Measurements from ENCODE around the gene TAS2R31.
"Not testable (repeated sequence)": the region's sequence is repeated elsewhere in the genome, so short reads cannot be mapped to it uniquely, and the experiment has no call there.

The TAS2R31 gene

DNA sequence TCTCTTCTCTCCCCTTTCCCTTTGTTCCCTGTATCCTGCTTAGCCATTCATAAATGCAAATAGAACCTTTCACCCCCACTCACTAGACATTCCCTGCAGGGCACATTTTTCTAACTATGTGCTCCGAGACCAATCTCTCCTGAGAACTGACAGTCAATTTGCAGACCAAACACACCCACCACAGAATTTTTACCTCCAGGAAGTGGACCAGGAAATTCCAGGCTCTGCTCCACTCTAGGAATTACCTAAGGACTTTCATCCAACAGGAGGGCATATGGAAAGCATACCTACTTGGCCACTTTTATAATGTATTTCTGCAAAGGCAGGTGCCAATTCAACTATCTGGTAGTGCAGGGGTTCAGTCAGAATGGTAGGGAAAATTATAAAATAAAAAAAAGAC lies 39.8 kb upstream of the TAS2R31 start:
- TF ChIP-seq, protein P1, sequence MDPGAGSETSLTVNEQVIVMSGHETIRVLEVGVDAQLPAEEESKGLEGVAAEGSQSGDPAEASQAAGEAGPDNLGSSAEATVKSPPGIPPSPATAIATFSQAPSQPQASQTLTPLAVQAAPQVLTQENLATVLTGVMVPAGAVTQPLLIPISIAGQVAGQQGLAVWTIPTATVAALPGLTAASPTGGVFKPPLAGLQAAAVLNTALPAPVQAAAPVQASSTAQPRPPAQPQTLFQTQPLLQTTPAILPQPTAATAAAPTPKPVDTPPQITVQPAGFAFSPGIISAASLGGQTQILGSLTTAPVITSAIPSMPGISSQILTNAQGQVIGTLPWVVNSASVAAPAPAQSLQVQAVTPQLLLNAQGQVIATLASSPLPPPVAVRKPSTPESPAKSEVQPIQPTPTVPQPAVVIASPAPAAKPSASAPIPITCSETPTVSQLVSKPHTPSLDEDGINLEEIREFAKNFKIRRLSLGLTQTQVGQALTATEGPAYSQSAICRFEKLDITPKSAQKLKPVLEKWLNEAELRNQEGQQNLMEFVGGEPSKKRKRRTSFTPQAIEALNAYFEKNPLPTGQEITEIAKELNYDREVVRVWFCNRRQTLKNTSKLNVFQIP (CRISPR knock-in tag; IDR thresholded peaks at IDR 0.05; ENCODE audit: borderline replicate concordance, low read depth) = no peak
- TF ChIP-seq ZC3H10 (CRISPR knock-in tag; IDR thresholded peaks at IDR 0.05) = no peak
- no peak for TF ChIP-seq CSDC2 (CRISPR knock-in tag; IDR thresholded peaks at IDR 0.05)
- no peak for TF ChIP-seq ISL1 (CRISPR knock-in tag; IDR thresholded peaks at IDR 0.05)
- TF ChIP-seq, protein P2, sequence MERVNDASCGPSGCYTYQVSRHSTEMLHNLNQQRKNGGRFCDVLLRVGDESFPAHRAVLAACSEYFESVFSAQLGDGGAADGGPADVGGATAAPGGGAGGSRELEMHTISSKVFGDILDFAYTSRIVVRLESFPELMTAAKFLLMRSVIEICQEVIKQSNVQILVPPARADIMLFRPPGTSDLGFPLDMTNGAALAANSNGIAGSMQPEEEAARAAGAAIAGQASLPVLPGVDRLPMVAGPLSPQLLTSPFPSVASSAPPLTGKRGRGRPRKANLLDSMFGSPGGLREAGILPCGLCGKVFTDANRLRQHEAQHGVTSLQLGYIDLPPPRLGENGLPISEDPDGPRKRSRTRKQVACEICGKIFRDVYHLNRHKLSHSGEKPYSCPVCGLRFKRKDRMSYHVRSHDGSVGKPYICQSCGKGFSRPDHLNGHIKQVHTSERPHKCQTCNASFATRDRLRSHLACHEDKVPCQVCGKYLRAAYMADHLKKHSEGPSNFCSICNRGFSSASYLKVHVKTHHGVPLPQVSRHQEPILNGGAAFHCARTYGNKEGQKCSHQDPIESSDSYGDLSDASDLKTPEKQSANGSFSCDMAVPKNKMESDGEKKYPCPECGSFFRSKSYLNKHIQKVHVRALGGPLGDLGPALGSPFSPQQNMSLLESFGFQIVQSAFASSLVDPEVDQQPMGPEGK (CRISPR knock-in tag; IDR thresholded peaks at IDR 0.05; ENCODE audit: borderline replicate concordance) = no peak
- TF ChIP-seq, protein P3, sequence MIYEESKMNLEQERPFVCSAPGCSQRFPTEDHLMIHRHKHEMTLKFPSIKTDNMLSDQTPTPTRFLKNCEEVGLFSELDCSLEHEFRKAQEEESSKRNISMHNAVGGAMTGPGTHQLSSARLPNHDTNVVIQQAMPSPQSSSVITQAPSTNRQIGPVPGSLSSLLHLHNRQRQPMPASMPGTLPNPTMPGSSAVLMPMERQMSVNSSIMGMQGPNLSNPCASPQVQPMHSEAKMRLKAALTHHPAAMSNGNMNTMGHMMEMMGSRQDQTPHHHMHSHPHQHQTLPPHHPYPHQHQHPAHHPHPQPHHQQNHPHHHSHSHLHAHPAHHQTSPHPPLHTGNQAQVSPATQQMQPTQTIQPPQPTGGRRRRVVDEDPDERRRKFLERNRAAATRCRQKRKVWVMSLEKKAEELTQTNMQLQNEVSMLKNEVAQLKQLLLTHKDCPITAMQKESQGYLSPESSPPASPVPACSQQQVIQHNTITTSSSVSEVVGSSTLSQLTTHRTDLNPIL (CRISPR knock-in tag; IDR thresholded peaks at IDR 0.05; ENCODE audit: low read depth) = no peak
- no peak for TF ChIP-seq ZFP3 (CRISPR knock-in tag; IDR thresholded peaks at IDR 0.05)
- TF ChIP-seq TOX (CRISPR knock-in tag; IDR thresholded peaks at IDR 0.05; ENCODE audit: borderline replicate concordance) = no peak
- no peak for TF ChIP-seq ZFP30 (CRISPR knock-in tag; IDR thresholded peaks at IDR 0.05)
- no peak for TF ChIP-seq ZNF70 (CRISPR knock-in tag; IDR thresholded peaks at IDR 0.05)

DNA sequence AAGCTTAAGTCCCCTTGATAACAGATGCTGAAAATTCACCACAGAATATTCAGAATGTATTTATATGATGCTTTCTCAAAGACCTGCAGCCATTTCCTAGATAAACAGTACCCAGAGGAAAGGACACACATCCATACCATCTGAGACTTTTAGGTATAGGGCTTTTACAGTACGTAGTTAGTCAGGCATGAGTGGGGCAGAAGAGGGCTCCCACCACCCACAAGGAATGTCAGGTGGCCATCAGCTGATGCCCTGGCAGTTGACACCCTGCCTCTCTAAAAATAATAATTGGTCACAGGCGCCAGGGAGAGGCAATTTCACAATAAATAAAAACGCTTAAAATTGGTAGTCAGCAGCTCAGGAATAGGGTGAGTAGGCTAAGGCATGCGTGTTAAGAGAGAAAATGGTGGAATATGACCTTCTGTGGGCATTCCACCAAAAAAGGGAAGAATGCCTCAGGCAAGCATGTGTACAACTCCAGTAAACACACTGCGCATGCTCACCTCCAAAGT lies 38.7 kb upstream of the TAS2R31 start:
- TF ChIP-seq ARNTL (CRISPR knock-in tag; IDR thresholded peaks at IDR 0.05; ENCODE audit: borderline replicate concordance, low read depth) (no peak), TOX (CRISPR knock-in tag; IDR thresholded peaks at IDR 0.05; ENCODE audit: borderline replicate concordance) (no peak), OSR1 (CRISPR knock-in tag; IDR thresholded peaks at IDR 0.05) (no peak)
- ATAC-seq = no peak

More for the DNA sequence above, 39.8 kb upstream of the TAS2R31 start:
- no peak for ATAC-seq

DNA sequence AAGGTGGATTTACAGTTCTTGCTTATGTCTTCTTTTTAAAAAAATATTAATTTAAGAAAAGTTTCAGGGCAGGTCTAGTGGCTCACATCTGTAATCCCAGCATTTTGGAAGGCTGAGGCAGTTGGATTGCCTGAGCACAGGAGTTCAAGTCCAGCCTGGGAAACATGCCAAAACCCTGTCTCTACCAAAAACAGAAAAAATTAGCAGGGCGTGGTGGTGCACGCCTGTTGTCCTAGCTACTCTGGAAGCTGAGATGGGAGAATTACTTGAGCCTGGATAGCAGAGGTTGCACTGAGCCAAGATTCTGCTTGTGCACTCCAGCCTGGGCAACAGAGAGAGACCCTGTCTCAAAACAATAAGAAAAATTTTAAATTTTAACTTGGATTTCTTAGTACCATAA lies 36.3 kb upstream of the TAS2R31 start:
- no peak for ATAC-seq
- TF ChIP-seq CSDC2 (CRISPR knock-in tag; IDR thresholded peaks at IDR 0.05) = no peak
- TF ChIP-seq, protein P4, sequence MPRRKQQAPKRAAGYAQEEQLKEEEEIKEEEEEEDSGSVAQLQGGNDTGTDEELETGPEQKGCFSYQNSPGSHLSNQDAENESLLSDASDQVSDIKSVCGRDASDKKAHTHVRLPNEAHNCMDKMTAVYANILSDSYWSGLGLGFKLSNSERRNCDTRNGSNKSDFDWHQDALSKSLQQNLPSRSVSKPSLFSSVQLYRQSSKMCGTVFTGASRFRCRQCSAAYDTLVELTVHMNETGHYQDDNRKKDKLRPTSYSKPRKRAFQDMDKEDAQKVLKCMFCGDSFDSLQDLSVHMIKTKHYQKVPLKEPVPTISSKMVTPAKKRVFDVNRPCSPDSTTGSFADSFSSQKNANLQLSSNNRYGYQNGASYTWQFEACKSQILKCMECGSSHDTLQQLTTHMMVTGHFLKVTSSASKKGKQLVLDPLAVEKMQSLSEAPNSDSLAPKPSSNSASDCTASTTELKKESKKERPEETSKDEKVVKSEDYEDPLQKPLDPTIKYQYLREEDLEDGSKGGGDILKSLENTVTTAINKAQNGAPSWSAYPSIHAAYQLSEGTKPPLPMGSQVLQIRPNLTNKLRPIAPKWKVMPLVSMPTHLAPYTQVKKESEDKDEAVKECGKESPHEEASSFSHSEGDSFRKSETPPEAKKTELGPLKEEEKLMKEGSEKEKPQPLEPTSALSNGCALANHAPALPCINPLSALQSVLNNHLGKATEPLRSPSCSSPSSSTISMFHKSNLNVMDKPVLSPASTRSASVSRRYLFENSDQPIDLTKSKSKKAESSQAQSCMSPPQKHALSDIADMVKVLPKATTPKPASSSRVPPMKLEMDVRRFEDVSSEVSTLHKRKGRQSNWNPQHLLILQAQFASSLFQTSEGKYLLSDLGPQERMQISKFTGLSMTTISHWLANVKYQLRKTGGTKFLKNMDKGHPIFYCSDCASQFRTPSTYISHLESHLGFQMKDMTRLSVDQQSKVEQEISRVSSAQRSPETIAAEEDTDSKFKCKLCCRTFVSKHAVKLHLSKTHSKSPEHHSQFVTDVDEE (CRISPR knock-in tag; IDR thresholded peaks at IDR 0.05) = no peak
- no peak for TF ChIP-seq RARB (CRISPR knock-in tag; IDR thresholded peaks at IDR 0.05)
- TF ChIP-seq ZNF565 (CRISPR knock-in tag; conservative IDR thresholded peaks at IDR 0.05; ENCODE audit: low read depth) = no peak
- TF ChIP-seq TCF4 (CRISPR knock-in tag; IDR thresholded peaks at IDR 0.05; ENCODE audit: borderline replicate concordance) = no peak
- TF ChIP-seq, protein P5, sequence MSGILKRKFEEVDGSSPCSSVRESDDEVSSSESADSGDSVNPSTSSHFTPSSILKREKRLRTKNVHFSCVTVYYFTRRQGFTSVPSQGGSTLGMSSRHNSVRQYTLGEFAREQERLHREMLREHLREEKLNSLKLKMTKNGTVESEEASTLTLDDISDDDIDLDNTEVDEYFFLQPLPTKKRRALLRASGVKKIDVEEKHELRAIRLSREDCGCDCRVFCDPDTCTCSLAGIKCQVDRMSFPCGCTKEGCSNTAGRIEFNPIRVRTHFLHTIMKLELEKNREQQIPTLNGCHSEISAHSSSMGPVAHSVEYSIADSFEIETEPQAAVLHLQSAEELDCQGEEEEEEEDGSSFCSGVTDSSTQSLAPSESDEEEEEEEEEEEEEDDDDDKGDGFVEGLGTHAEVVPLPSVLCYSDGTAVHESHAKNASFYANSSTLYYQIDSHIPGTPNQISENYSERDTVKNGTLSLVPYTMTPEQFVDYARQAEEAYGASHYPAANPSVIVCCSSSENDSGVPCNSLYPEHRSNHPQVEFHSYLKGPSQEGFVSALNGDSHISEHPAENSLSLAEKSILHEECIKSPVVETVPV (CRISPR knock-in tag; IDR thresholded peaks at IDR 0.05) = no peak
- no peak for TF ChIP-seq ZNF70 (CRISPR knock-in tag; IDR thresholded peaks at IDR 0.05)

DNA sequence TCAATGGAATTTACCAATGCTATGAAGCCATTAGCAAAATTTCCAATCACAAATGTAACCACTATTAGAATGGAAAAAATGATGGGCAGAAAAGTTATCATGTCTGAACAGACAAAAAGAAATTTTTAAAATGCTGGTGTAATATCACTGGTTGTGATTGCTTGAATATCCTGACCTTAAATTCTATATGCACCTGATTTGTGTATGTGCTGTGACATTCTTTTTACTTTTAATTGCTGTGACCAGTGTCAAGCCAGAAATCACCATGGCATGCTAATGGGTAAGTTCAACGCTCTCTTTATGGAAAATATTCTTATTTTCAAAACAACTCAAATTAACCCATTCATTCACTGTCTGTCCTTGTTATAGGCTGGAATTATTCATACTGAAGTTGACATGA lies 31.0 kb upstream of the TAS2R31 start, which contains the start of gene TAS2R46:
Gene TAS2R46, minus strand, starts transcription at position 101 of the 400 bp plus-strand sequence. Its CDS starts 0 bp downstream, at position 101.
- not testable (repeated sequence) for ATAC-seq

DNA sequence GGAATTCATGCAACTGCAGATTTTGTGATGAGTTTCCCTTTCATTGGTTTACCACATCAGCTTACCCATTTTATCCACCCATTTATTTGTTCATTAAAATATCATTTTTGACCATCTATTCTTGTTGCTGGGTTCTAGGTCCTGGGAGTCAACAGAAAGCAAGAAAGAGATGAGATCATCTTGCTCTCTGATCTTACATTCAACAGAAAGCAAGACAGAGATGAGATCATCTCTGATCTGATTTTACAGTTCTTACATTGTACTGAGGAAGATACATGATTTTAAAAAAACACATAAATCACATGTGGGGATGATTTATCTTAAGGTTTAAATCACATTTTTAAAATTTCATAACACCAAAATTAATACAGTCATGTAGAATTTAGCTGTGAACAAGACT lies 28.6 kb upstream of the TAS2R31 start:
- no peak for ATAC-seq

More for the DNA sequence above, 28.6 kb upstream of the TAS2R31 start:
- TF ChIP-seq ZNF8 (CRISPR knock-in tag; IDR thresholded peaks at IDR 0.05) = no peak
- TF ChIP-seq, protein P3 (CRISPR knock-in tag; IDR thresholded peaks at IDR 0.05; ENCODE audit: low read depth) = peak; percentile 22; the same call in 1 of the 2 replicates

Measured in SK-N-SH treated with all-trans-retinoic acid at 6 μM for 48 hours (cell line).